GM12878 (cell line): ENCODE measurements around the gene OXT. TPM values are rescaled to one million over a fixed set of nuclear protein-coding genes. Genes with fewer than 3 reads are reported as not detected.

Experiments
- CBX3 ChIP-seq: fragments of 200-600 bp; sonication (generic); IDR thresholded peaks from 2 replicates; pipeline ENCODE4 v1.6.1; 2016; ENCODE audit warnings: low read depth, borderline replicate concordance
- IKZF1 ChIP-seq: fragments of 450-650 bp; conservative IDR thresholded peaks from 2 replicates; pipeline ENCODE4 v1.6.1; 2017; ENCODE audit warnings: antibody characterized with exemption, mild to moderate bottlenecking
- RB1 ChIP-seq: fragments of 450-650 bp; formaldehyde crosslinking; IDR thresholded peaks from 2 replicates; pipeline ENCODE4 v1.6.1; 2017; ENCODE audit warnings: mild to moderate bottlenecking, borderline replicate concordance
- SIN3A ChIP-seq: IDR thresholded peaks from 2 replicates; pipeline ENCODE4 v1.6.1; 2012; ENCODE audit warnings: low read depth, low read length, improper control_type of control experiment
- SMAD5 ChIP-seq: IDR thresholded peaks from 2 replicates; pipeline ENCODE4 v1.6.1; 2016; ENCODE audit warnings: antibody characterized with exemption, low read depth
- WRNIP1 ChIP-seq: IDR thresholded peaks from 2 replicates; pipeline ENCODE4 v1.6.1; 2011; ENCODE audit warnings: low read depth, low read length, improper control_type of control experiment, borderline replicate concordance
- YY1 ChIP-seq: IDR thresholded peaks from 2 replicates; pipeline ENCODE4 v1.6.1; 2011; ENCODE audit warnings: low read depth, mild to moderate bottlenecking, low read length
- ZBED1 ChIP-seq: IDR thresholded peaks from 2 replicates; pipeline ENCODE4 v1.6.1; 2016; ENCODE audit warnings: borderline replicate concordance
- ZNF24 ChIP-seq: fragments of 450-650 bp; IDR thresholded peaks from 2 replicates; pipeline ENCODE4 v1.6.1; 2017; ENCODE audit warnings: antibody characterized with exemption, mild to moderate bottlenecking
- ZNF274 ChIP-seq: IDR thresholded peaks from one replicate; pipeline ENCODE4 v1.8.0; 2011; ENCODE audit not compliant: insufficient read length, insufficient read depth
- ZNF384 ChIP-seq: IDR thresholded peaks from 2 replicates; pipeline ENCODE4 v1.6.1; 2012; ENCODE audit warnings: low read depth, mild to moderate bottlenecking, low read length, improper control_type of control experiment, borderline replicate concordance
- polyA plus RNA-seq, 11 experiments: library from polyadenylated mRNA; depleted of rRNA in 4 of 11; unstranded in 6 of 11; stranded (reverse) in 5 of 11; fragments of >200 nt; fragmentation: Nextera tagmentation in 4 of 11; fragmentation: Illumina TruSeq in 1 of 11; extraction: Ambion mirVana in 4 of 11; extraction: Trizol in 1 of 11; gene quantifications; 1 replicate in 1 of 11; 2 replicates in 10 of 11; pipeline versions ENCODE4 v1.2.1 to v1.2.3, GENCODE V29; 2011 to 2016; ENCODE audit warnings: inconsistent platforms in 2 of 11, missing spikeins in 2 of 11, low read depth in 1 of 11
- total RNA-seq, 4 experiments: library from RNA; depleted of rRNA in 3 of 4; stranded (reverse); fragments of >200 nt in 3 of 4; fragmentation: Illumina TruSeq in 1 of 4; extraction: Trizol in 1 of 4; gene quantifications; 2 replicates each; pipeline versions ENCODE4 v1.2.1 to v1.2.3, GENCODE V29; 2013 to 2021
- TF ChIP-seq, protein P1 (sequence below): fragments of 150-350 bp; IDR thresholded peaks from 2 replicates; pipeline ENCODE4 v1.6.1; 2016; ENCODE audit warnings: low read depth, low read length
- TF ChIP-seq, protein P2 (sequence below): fragments of 450-650 bp; IDR thresholded peaks from 2 replicates; pipeline ENCODE4 v1.6.1; 2017; ENCODE audit warnings: borderline replicate concordance
- TF ChIP-seq, protein P3 (sequence below): fragments of 450-650 bp; conservative IDR thresholded peaks from 2 replicates; pipeline ENCODE4 v1.6.1; 2017; ENCODE audit warnings: mild to moderate bottlenecking, moderate library complexity
- TF ChIP-seq, protein P4 (sequence below): IDR thresholded peaks from 2 replicates; pipeline ENCODE4 v1.6.1; 2012; ENCODE audit warnings: low read depth, low read length, improper control_type of control experiment
- TF ChIP-seq, protein P5 (sequence below): IDR thresholded peaks from 2 replicates; pipeline ENCODE4 v1.6.1; 2011; ENCODE audit warnings: mild to moderate bottlenecking, low read depth, low read length, moderate library complexity; ENCODE audit not compliant: insufficient replicate concordance
- TF ChIP-seq, protein P6 (sequence below): IDR thresholded peaks from 2 replicates; pipeline ENCODE4 v1.6.1; 2011; ENCODE audit warnings: borderline replicate concordance, low read depth, mild to moderate bottlenecking, moderate library complexity, low read length; ENCODE audit not compliant: insufficient read depth, poor library complexity, severe bottlenecking

OXT gene
- total and polyA plus RNA-seq, 10 of the 15 experiments (the other 5 are each of a cell fraction or from before 2014, with no cell fraction given) = not detected

DNA sequence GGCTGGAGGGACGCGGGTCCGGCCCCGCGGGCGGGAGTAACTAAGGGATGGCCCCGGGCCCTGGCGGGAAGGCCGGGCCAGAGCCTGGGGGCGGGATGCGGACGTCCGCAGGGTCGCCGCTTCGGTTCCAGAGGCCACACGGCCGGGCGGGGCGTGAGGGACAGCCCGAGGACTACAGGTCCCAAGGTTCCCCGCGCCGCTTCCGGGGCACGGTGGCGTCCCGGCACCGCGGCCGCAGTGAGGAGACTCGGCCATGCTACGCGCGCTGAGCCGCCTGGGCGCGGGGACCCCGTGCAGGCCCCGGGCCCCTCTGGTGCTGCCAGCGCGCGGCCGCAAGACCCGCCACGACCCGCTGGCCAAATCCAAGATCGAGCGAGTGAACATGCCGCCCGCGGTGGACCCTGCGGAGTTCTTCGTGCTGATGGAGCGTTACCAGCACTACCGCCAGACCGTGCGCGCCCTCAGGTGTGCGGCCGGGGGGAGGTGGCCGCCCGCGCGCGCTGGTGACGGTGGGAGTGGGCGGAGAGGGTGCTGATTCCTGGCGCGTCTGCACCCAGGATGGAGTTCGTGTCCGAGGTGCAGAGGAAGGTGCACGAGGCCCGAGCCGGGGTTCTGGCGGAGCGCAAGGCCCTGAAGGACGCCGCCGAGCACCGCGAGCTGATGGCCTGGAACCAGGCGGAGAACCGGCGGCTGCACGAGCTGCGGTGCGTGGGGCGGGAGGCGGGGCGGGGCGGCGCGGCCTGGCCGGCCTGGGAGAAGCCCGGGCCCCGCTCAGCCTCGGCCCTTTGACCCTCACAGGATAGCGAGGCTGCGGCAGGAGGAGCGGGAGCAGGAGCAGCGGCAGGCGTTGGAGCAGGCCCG lies 25.4 kb upstream of the OXT start, which contains the start of gene MRPS26 (continued):
- TF ChIP-seq, protein P1, sequence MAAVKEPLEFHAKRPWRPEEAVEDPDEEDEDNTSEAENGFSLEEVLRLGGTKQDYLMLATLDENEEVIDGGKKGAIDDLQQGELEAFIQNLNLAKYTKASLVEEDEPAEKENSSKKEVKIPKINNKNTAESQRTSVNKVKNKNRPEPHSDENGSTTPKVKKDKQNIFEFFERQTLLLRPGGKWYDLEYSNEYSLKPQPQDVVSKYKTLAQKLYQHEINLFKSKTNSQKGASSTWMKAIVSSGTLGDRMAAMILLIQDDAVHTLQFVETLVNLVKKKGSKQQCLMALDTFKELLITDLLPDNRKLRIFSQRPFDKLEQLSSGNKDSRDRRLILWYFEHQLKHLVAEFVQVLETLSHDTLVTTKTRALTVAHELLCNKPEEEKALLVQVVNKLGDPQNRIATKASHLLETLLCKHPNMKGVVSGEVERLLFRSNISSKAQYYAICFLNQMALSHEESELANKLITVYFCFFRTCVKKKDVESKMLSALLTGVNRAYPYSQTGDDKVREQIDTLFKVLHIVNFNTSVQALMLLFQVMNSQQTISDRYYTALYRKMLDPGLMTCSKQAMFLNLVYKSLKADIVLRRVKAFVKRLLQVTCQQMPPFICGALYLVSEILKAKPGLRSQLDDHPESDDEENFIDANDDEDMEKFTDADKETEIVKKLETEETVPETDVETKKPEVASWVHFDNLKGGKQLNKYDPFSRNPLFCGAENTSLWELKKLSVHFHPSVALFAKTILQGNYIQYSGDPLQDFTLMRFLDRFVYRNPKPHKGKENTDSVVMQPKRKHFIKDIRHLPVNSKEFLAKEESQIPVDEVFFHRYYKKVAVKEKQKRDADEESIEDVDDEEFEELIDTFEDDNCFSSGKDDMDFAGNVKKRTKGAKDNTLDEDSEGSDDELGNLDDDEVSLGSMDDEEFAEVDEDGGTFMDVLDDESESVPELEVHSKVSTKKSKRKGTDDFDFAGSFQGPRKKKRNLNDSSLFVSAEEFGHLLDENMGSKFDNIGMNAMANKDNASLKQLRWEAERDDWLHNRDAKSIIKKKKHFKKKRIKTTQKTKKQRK = no peak
- TF ChIP-seq IKZF1 = peak; percentile 94
- no peak for TF ChIP-seq SMAD5
- peak; percentile 82 for TF ChIP-seq YY1
- TF ChIP-seq ZNF24 = peak; percentile 36; the same call in 1 of the 2 replicates
- TF ChIP-seq ZBED1 = no peak
- no peak for TF ChIP-seq WRNIP1
- TF ChIP-seq, protein P2, sequence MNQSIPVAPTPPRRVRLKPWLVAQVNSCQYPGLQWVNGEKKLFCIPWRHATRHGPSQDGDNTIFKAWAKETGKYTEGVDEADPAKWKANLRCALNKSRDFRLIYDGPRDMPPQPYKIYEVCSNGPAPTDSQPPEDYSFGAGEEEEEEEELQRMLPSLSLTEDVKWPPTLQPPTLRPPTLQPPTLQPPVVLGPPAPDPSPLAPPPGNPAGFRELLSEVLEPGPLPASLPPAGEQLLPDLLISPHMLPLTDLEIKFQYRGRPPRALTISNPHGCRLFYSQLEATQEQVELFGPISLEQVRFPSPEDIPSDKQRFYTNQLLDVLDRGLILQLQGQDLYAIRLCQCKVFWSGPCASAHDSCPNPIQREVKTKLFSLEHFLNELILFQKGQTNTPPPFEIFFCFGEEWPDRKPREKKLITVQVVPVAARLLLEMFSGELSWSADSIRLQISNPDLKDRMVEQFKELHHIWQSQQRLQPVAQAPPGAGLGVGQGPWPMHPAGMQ = no peak
- TF ChIP-seq SIN3A = no peak; the same call in 1 of the 2 replicates
- no peak for TF ChIP-seq CBX3
- TF ChIP-seq, protein P3, sequence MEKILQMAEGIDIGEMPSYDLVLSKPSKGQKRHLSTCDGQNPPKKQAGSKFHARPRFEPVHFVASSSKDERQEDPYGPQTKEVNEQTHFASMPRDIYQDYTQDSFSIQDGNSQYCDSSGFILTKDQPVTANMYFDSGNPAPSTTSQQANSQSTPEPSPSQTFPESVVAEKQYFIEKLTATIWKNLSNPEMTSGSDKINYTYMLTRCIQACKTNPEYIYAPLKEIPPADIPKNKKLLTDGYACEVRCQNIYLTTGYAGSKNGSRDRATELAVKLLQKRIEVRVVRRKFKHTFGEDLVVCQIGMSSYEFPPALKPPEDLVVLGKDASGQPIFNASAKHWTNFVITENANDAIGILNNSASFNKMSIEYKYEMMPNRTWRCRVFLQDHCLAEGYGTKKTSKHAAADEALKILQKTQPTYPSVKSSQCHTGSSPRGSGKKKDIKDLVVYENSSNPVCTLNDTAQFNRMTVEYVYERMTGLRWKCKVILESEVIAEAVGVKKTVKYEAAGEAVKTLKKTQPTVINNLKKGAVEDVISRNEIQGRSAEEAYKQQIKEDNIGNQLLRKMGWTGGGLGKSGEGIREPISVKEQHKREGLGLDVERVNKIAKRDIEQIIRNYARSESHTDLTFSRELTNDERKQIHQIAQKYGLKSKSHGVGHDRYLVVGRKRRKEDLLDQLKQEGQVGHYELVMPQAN = peak; percentile 94
- TF ChIP-seq, protein P4, sequence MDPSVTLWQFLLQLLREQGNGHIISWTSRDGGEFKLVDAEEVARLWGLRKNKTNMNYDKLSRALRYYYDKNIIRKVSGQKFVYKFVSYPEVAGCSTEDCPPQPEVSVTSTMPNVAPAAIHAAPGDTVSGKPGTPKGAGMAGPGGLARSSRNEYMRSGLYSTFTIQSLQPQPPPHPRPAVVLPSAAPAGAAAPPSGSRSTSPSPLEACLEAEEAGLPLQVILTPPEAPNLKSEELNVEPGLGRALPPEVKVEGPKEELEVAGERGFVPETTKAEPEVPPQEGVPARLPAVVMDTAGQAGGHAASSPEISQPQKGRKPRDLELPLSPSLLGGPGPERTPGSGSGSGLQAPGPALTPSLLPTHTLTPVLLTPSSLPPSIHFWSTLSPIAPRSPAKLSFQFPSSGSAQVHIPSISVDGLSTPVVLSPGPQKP = peak; percentile 62; the same call in 1 of the 2 replicates
- TF ChIP-seq, protein P5, sequence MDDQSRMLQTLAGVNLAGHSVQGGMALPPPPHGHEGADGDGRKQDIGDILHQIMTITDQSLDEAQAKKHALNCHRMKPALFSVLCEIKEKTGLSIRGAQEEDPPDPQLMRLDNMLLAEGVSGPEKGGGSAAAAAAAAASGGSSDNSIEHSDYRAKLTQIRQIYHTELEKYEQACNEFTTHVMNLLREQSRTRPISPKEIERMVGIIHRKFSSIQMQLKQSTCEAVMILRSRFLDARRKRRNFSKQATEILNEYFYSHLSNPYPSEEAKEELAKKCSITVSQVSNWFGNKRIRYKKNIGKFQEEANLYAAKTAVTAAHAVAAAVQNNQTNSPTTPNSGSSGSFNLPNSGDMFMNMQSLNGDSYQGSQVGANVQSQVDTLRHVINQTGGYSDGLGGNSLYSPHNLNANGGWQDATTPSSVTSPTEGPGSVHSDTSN = no peak
- TF ChIP-seq, protein P6, sequence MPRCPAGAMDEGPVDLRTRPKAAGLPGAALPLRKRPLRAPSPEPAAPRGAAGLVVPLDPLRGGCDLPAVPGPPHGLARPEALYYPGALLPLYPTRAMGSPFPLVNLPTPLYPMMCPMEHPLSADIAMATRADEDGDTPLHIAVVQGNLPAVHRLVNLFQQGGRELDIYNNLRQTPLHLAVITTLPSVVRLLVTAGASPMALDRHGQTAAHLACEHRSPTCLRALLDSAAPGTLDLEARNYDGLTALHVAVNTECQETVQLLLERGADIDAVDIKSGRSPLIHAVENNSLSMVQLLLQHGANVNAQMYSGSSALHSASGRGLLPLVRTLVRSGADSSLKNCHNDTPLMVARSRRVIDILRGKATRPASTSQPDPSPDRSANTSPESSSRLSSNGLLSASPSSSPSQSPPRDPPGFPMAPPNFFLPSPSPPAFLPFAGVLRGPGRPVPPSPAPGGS = peak; percentile 75
- no peak for TF ChIP-seq ZNF274
- TF ChIP-seq ZNF384 = no peak
- peak; percentile 60; the same call in 1 of the 2 replicates for TF ChIP-seq RB1
